RPMI8226 (cell line): ENCODE measurements around the gene MARCHF11.
A peak's percentile ranks its signal among the peaks of the same experiment; 100 is the strongest.

Experiments
- DNase-seq: peaks from one replicate; pipeline ENCODE4 v3.0.0-alpha.2; 2015

The MARCHF11 gene

GRCh38 chr5:16131878-16132277 lies 47.7 kb downstream of the MARCHF11 start:
- DNase-seq = no peak

GRCh38 chr5:16128944-16129343 lies 50.6 kb downstream of the MARCHF11 start:
- DNase-seq = no peak

- no peak for DNase-seq
These were observed 51.6 kb downstream of the MARCHF11 start for GRCh38 chr5:16127865-16128544.

GRCh38 chr5:16120579-16120978 lies 59.0 kb downstream of the MARCHF11 start:
- no peak for DNase-seq

GRCh38 chr5:16119790-16120189 lies 59.8 kb downstream of the MARCHF11 start:
- DNase-seq = no peak

GRCh38 chr5:16115140-16115539 lies 64.5 kb downstream of the MARCHF11 start:
- DNase-seq = no peak

- no peak for DNase-seq
These were observed 71.2 kb downstream of the MARCHF11 start for GRCh38 chr5:16108418-16108817.

GRCh38 chr5:16104961-16105360 lies 74.6 kb downstream of the MARCHF11 start:
- no peak for DNase-seq

- no peak for DNase-seq
These were observed 84.0 kb downstream of the MARCHF11 start for GRCh38 chr5:16095612-16096011.

GRCh38 chr5:16090270-16090669 lies 89.3 kb downstream of the MARCHF11 start:
- no peak for DNase-seq

- no peak for DNase-seq
These were observed 96.6 kb downstream of the MARCHF11 start for GRCh38 chr5:16082982-16083381.

GRCh38 chr5:16082053-16082452 lies 97.5 kb downstream of the MARCHF11 start:
- DNase-seq = no peak

- no peak for DNase-seq
These were observed 98.1 kb downstream of the MARCHF11 start for GRCh38 chr5:16081376-16081955.

- DNase-seq = no peak
These were observed 102.9 kb downstream of the MARCHF11 start for GRCh38 chr5:16076657-16077056.

- no peak for DNase-seq
These were observed 105.2 kb downstream of the MARCHF11 start for GRCh38 chr5:16074358-16074757.

- DNase-seq = no peak
These were observed 107.0 kb downstream of the MARCHF11 start for GRCh38 chr5:16072616-16073015.

- peak; percentile 51 for DNase-seq
These were observed 112.2 kb downstream of the MARCHF11 start for GRCh38 chr5:16067415-16067814.

- DNase-seq = no peak
These were observed 112.8 kb downstream of the MARCHF11 start for GRCh38 chr5:16066810-16067209.

- DNase-seq = no peak
These were observed 113.3 kb downstream of the MARCHF11 start for GRCh38 chr5:16066320-16066719.

GRCh38 chr5:16065831-16066230 lies 113.8 kb downstream of the MARCHF11 start:
- DNase-seq = no peak

GRCh38 chr5:16064135-16064893 lies 115.3 kb downstream of the MARCHF11 start:
- DNase-seq = no peak

- no peak for DNase-seq
These were observed 118.4 kb downstream of the MARCHF11 start for GRCh38 chr5:16061163-16061562.

- no peak for DNase-seq
These were observed 122.3 kb downstream of the MARCHF11 start for GRCh38 chr5:16057277-16057676.

- DNase-seq = no peak
These were observed 128.3 kb downstream of the MARCHF11 start for GRCh38 chr5:16051246-16051755.
